BE2C (cell line): Measurements from ENCODE around the gene PITPNC1.
A peak's percentile ranks its signal among the peaks of the same experiment; 100 is the strongest.

Source experiments
- DNase-seq: peaks from one replicate; pipeline ENCODE4 v3.0.0-alpha.2; 2020
- H3K27me3 ChIP-seq: fragments of 250-450 bp; sonication (Bioruptor Pico); 2 replicates; pipeline ENCODE4 v1.5.1; 2020; ENCODE audit warnings: mild to moderate bottlenecking
- H3K36me3 ChIP-seq: fragments of 250-450 bp; sonication (Bioruptor Pico); 2 replicates; pipeline ENCODE4 v1.5.1; 2020; ENCODE audit warnings: mild to moderate bottlenecking
- H3K4me1 ChIP-seq: fragments of 250-450 bp; sonication (Bioruptor Pico); 2 replicates; pipeline ENCODE4 v1.5.1; 2020
- H3K4me3 ChIP-seq: 2 replicates; pipeline ENCODE4 v1.5.1; 2011; ENCODE audit warnings: low read depth, low read length
- H3K9me3 ChIP-seq: fragments of 250-450 bp; sonication (Bioruptor Pico); 2 replicates; pipeline ENCODE4 v1.5.1; 2020
- TF ChIP-seq, protein P1 (sequence below): IDR thresholded peaks from 2 replicates; pipeline ENCODE4 v1.5.1; 2012; ENCODE audit warnings: mild to moderate bottlenecking, low read depth, low read length

The PITPNC1 gene

DNA sequence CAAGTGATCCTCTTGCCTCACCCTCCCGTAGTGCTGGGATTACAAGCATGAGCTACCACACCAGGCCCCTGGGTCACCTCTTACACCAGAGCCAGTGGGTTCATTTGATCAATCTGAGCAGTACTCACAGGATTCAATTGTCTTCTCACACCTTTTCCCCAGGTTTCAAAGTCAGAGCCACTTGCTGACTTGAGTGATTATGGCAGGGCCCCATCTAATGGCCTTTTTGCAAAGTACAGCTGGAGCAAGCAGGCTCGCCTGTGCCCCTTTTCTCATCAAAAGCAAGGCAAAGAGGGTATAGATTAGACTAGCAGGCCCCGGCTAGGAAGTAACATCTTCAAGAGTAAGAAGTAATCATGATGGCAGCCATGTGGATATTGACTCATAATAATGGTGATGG lies 225.9 kb downstream of the PITPNC1 start:
- Histone ChIP-seq H3K27me3 (no peaks in the 10 kb centered on the region), H3K36me3 (no peaks in the 10 kb centered on the region), H3K9me3 (no peaks in the 10 kb centered on the region), H3K4me1 (peaks cover 20% of the 10 kb centered on the region), H3K4me3 (no peak overlapping the region)
- peak; percentile 54 for DNase-seq
- TF ChIP-seq, protein P1, sequence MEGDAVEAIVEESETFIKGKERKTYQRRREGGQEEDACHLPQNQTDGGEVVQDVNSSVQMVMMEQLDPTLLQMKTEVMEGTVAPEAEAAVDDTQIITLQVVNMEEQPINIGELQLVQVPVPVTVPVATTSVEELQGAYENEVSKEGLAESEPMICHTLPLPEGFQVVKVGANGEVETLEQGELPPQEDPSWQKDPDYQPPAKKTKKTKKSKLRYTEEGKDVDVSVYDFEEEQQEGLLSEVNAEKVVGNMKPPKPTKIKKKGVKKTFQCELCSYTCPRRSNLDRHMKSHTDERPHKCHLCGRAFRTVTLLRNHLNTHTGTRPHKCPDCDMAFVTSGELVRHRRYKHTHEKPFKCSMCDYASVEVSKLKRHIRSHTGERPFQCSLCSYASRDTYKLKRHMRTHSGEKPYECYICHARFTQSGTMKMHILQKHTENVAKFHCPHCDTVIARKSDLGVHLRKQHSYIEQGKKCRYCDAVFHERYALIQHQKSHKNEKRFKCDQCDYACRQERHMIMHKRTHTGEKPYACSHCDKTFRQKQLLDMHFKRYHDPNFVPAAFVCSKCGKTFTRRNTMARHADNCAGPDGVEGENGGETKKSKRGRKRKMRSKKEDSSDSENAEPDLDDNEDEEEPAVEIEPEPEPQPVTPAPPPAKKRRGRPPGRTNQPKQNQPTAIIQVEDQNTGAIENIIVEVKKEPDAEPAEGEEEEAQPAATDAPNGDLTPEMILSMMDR, result peak; percentile 76

DNA sequence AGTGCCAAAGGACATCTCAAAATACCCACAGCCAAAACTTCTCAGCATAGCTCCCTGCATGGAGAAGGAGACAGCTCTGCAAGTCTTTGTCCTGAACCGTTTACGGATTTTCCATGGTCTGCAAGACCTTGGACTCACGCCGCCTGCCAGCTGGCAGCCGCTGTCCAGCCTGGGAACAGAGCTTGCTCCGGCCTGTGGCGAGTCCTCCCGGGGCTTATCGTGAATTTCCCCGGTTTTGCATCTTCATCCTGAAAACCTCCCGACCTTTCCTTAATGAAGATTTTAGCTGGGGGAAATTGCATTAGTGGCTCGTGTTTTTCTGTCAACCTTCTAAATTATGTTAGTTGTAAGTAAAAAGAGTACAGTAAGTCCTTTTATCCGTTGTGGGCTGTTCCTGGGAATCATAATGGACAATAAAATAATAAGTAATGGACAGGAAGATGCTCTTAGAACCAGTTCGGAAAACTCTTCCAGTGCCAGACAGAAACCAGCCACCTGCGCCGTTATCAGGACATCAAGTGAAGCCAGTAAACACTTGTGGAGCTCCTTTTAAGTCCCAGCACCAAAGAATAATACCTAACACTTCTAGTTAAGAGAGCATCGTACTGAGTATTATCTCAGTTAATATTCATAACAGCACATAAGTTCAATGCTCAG lies 228.3 kb downstream of the PITPNC1 start:
- Histone ChIP-seq H3K36me3 (no peaks in the 10 kb centered on the region), H3K9me3 (no peaks in the 10 kb centered on the region), H3K4me3 (peak overlapping the region; percentile 36), H3K4me1 (peaks cover 20% of the 10 kb centered on the region), H3K27me3 (no peaks in the 10 kb centered on the region)
- peak; percentile 51 for DNase-seq
- TF ChIP-seq, protein P1, result no peak

DNA sequence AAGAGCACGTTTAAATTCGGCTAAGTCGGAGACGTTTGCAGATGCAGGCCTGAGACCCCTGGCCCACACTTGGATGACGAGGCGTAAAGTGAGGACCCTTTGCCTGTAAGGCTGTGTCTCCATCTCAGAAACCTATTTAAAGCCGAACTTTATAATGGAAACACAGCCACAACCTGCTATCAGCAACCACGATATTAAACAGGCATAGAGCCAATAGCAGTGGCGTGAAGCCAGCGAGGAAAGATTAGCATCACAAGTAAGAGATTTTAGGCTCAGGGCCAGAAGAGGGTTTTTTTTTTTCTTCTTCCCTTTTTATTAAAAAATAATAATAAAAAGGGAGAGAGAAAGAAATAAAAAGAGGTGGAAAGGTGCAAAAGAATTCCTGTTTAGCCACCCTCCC lies 229.4 kb downstream of the PITPNC1 start:
- peaks cover 20% of the 10 kb centered on the region for H3K4me1 ChIP-seq
- peak; percentile 58 for DNase-seq
- H3K9me3 ChIP-seq, result no peaks in the 10 kb centered on the region
- peak overlapping the region; percentile 36 for H3K4me3 ChIP-seq
- no peaks in the 10 kb centered on the region for H3K36me3 ChIP-seq
- TF ChIP-seq, protein P1, result no peak
- H3K27me3 ChIP-seq, result no peaks in the 10 kb centered on the region

DNA sequence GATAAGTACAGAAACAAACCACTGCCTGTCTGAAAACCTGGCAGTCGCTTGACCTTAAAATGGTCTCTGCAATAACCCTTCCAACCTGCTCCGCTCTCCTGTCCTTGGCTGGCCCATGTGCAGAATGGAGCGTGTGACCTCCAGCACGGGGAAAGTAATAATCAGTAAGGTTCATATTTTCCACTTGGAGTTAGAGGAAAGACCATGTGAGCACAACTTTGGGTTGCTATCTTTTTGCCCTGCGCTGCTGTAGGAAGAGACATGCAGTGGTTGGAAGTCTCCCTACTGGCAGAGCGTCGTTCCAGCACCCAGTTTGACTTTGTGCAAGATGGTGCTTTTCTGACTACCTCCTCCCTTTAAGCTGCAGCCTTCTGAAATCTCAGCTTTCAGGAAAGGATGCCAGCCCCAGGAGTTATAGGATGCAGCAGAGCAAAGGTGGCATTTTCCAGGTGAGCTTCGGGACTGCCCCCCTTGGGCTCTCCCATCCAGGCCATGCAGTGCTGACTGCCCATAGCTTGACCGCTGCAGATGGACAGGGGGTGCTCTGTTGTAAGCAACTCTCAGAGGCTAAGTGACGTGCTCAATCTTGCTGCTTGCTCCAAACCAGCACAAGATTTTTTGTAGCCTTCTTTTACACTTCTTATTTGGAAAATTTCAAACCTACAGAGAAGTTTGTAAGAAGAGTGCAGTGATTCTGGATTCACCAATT lies 230.0 kb downstream of the PITPNC1 start:
- Histone ChIP-seq H3K4me3 (peak overlapping the region; percentile 36), H3K27me3 (no peaks in the 10 kb centered on the region), H3K9me3 (no peaks in the 10 kb centered on the region), H3K4me1 (peaks cover 20% of the 10 kb centered on the region), H3K36me3 (no peaks in the 10 kb centered on the region)
- TF ChIP-seq, protein P1, result peak; percentile 54
- DNase-seq, result peak; percentile 33

DNA sequence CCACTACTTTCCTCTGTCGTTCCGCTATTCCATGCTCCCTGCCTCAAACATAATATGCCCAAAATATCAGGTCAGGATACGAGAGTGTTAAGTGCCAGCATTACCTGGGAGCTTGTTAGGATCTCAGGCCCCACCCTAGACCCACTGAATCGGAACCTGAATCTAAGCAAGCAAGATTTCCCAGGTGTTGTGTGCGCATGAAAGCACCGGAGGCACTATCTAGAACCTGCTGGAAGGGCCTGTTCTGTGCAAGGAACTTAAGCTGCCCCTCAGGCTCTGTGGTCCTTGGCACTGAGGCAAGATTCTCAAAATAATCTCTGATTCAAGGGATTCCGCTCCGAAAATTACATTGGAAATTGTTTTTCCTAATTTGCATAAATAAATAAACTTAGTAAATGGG lies 233.0 kb downstream of the PITPNC1 start:
- no peak for DNase-seq
- no peaks in the 10 kb centered on the region for H3K27me3 ChIP-seq
- H3K4me1 ChIP-seq, result peaks cover 18% of the 10 kb centered on the region
- H3K36me3 ChIP-seq, result no peaks in the 10 kb centered on the region
- TF ChIP-seq, protein P1, result no peak
- H3K4me3 ChIP-seq, result no peak overlapping the region
- no peaks in the 10 kb centered on the region for H3K9me3 ChIP-seq

DNA sequence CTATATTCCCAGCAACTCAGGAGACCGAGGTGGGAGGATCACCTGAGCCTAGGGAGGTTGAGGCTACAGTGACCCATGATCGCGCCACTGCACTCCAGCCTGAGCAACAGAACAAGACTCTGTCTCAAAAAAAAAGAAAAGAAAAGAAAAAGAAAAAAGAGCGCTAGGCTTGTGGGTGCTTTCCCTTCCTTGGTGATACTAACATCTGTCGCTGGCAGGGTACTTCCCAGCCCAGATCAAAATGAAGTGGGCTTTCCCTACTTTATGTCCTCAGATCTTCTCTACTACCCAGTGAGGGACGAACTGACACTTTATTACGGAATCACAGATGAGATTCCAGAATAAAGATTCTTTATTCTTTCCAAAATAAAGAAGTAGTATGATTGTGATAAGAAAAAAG lies 236.9 kb downstream of the PITPNC1 start:
- DNase-seq, result no peak
- Histone ChIP-seq H3K4me1 (no peaks in the 10 kb centered on the region), H3K36me3 (no peaks in the 10 kb centered on the region), H3K27me3 (no peaks in the 10 kb centered on the region), H3K4me3 (no peak overlapping the region), H3K9me3 (no peaks in the 10 kb centered on the region)
- TF ChIP-seq, protein P1, result no peak
